ENCODE data around the gene KCNQ2.
A peak's percentile ranks its signal among the peaks of the same experiment; 100 is the strongest.

Gene KCNQ2

DNA sequence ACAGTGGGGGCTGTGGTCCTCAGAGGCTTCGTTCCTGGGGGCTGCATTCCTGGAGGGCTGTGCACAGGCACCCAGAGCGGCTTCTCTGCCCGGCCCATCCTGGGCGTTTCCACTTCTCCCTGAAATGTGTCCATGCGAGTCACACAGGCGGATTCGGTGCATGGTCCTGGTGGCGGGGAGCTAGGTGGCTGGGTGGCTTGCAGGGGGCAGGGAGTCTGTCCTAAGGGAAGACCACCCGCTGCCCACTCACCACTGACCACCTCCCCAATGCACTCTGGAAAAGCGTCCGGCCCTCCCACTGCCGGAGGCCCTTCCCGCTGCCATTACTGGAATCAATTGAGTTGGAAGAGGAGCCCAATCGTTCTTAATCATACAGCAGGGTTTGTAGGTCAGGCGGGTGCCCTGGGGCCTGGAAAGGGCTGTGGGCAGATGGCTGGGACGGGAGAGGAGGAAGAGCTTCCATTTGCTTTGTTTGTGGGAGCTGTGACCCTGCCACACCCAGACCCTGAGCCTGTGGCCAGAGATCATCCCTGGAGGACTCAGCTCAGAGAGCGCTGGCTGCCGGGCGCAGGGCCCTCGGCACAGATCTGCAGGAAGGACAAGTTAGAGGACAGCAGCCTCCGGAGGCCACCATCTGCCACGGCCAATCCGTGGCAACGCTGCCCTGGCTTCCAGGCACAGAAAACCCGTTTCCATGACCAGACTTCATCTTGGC, 117.7 kb downstream of the KCNQ2 start:
- H3K36me3 ChIP-seq (replicated peaks in 1 of 2; ENCODE audit: control insufficient read depth in 2 of 2, insufficient read depth in 2 of 2, low read length in 2 of 2), result no peaks in the 10 kb centered on the region
- H2BK12ac ChIP-seq (ENCODE audit: low read length), result peak overlapping the region; percentile 6
- H4K8ac ChIP-seq (ENCODE audit: low read depth, low read length), result no peak overlapping the region
- peak overlapping the region; percentile 44 for H3K18ac ChIP-seq (ENCODE audit: low read length)
- no peak overlapping the region for H2BK5ac ChIP-seq (ENCODE audit: low read length)
- no peak overlapping the region for H3K4me2 ChIP-seq (ENCODE audit: insufficient read depth, low read length, poor library complexity, severe bottlenecking)
- H3K4ac ChIP-seq (ENCODE audit: low read length), result no peak overlapping the region
- H2AFZ ChIP-seq (ENCODE audit: low read length), result no peak overlapping the region
- no peak overlapping the region for H3K23ac ChIP-seq (ENCODE audit: low read depth, low read length, poor library complexity)
- peaks cover 0 to 26% (median 7%) of the 10 kb centered on the region in 3 experiments for H3K27me3 ChIP-seq (ENCODE audit: control insufficient read depth in 3 of 3, insufficient read depth in 3 of 3, low read depth in 1 of 3, low read length in 3 of 3)
- H3K79me1 ChIP-seq (ENCODE audit: low read depth, low read length), result peaks cover 5% of the 10 kb centered on the region
- DNase-seq (ENCODE audit: low spot score), result no peak
- H3K27ac ChIP-seq (replicated peaks; ENCODE audit: low read length), result no peak overlapping the region
- no peak overlapping the region for H4K91ac ChIP-seq (ENCODE audit: low read depth, low read length, poor library complexity)
- H2BK15ac ChIP-seq (ENCODE audit: low read length), result peak overlapping the region; percentile 15
- no peak overlapping the region for H2BK120ac ChIP-seq (ENCODE audit: low read depth, low read length)
- H2AK5ac ChIP-seq (ENCODE audit: low read depth, low read length), result peak overlapping the region; percentile 88
- H3K9me3 ChIP-seq (replicated peaks in 1 of 2; ENCODE audit: control insufficient read depth in 2 of 2, insufficient read depth in 1 of 2, low read depth in 1 of 2, low read length in 2 of 2), result peaks cover 2 to 3% of the 10 kb centered on the region in 2 donors
- no peak overlapping the region for H3K4me3 ChIP-seq (ENCODE audit: low read length in 2 of 2)
- peak overlapping the region; percentile 82 for H3K14ac ChIP-seq (ENCODE audit: low read length)
- peaks cover 6 to 9% of the 10 kb centered on the region in 2 donors for H3K4me1 ChIP-seq (ENCODE audit: control insufficient read depth in 2 of 2, insufficient read depth in 1 of 2, low read depth in 1 of 2, low read length in 2 of 2)
- WGBS, 2 donors (ENCODE audit: extremely low coverage in 2 of 2, insufficient read length in 2 of 2, insufficient replicate concordance in 1 of 2), result no CpG with 5 or more reads among the region's 25 CpGs
- H3K9ac ChIP-seq (ENCODE audit: low read depth, low read length, poor library complexity), result no peak overlapping the region

DNA sequence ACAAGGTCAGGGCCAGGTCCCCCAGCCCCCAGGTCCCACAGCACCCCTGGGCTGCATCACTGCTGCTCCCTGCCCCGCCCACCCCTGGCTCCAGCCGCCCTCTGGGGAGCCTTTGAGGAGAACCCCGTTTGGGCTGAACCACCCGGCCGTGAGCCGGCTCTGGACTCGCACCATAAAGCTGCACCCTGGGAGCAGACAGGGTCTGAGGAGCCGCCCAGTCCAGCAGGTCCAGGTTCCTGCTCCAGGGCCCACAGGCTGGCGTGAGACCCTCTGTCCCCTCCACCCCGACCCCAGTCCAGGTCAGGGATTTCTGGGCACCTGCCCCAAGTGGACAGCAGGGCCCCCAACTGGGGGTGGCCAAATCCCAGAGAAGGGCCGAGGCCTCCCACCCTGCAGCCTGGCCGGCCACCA, 119.6 kb downstream of the KCNQ2 start:
- Histone ChIP-seq H2BK15ac (ENCODE audit: low read length) (no peak overlapping the region), H3K4me3 (ENCODE audit: low read length in 2 of 2) (no peak overlapping the region), H3K18ac (ENCODE audit: low read length) (peak overlapping the region; percentile 44), H2BK120ac (ENCODE audit: low read depth, low read length) (no peak overlapping the region), H4K91ac (ENCODE audit: low read depth, low read length, poor library complexity) (no peak overlapping the region), H3K9ac (ENCODE audit: low read depth, low read length, poor library complexity) (no peak overlapping the region), H2AK5ac (ENCODE audit: low read depth, low read length) (peak overlapping the region; percentile 96), H3K79me1 (ENCODE audit: low read depth, low read length) (peaks cover 9% of the 10 kb centered on the region), H3K4me1 (ENCODE audit: control insufficient read depth in 2 of 2, insufficient read depth in 1 of 2, low read depth in 1 of 2, low read length in 2 of 2) (peaks cover 6 to 11% of the 10 kb centered on the region in 2 donors), H3K4me2 (ENCODE audit: insufficient read depth, low read length, poor library complexity, severe bottlenecking) (no peak overlapping the region), H3K4ac (ENCODE audit: low read length) (no peak overlapping the region), H3K36me3 (replicated peaks in 1 of 2; ENCODE audit: control insufficient read depth in 2 of 2, insufficient read depth in 2 of 2, low read length in 2 of 2) (no peaks in the 10 kb centered on the region), H2BK5ac (ENCODE audit: low read length) (no peak overlapping the region), H3K23ac (ENCODE audit: low read depth, low read length, poor library complexity) (no peak overlapping the region), H4K8ac (ENCODE audit: low read depth, low read length) (no peak overlapping the region), H2AFZ (ENCODE audit: low read length) (peak overlapping the region; percentile 59), H3K27ac (replicated peaks; ENCODE audit: low read length) (no peak overlapping the region), H3K27me3 (ENCODE audit: control insufficient read depth in 3 of 3, insufficient read depth in 3 of 3, low read depth in 1 of 3, low read length in 3 of 3) (peaks cover 0 to 11% (median 0%) of the 10 kb centered on the region in 3 experiments), H2BK12ac (ENCODE audit: low read length) (no peak overlapping the region), H3K9me3 (replicated peaks in 1 of 2; ENCODE audit: control insufficient read depth in 2 of 2, insufficient read depth in 1 of 2, low read depth in 1 of 2, low read length in 2 of 2) (peaks cover 2 to 3% of the 10 kb centered on the region in 2 donors), H3K14ac (ENCODE audit: low read length) (no peak overlapping the region)
- DNase-seq (ENCODE audit: low spot score), result no peak
- WGBS, 2 donors (ENCODE audit: extremely low coverage in 2 of 2, insufficient read length in 2 of 2, insufficient replicate concordance in 1 of 2), result no CpG with 5 or more reads among the region's 12 CpGs

DNA sequence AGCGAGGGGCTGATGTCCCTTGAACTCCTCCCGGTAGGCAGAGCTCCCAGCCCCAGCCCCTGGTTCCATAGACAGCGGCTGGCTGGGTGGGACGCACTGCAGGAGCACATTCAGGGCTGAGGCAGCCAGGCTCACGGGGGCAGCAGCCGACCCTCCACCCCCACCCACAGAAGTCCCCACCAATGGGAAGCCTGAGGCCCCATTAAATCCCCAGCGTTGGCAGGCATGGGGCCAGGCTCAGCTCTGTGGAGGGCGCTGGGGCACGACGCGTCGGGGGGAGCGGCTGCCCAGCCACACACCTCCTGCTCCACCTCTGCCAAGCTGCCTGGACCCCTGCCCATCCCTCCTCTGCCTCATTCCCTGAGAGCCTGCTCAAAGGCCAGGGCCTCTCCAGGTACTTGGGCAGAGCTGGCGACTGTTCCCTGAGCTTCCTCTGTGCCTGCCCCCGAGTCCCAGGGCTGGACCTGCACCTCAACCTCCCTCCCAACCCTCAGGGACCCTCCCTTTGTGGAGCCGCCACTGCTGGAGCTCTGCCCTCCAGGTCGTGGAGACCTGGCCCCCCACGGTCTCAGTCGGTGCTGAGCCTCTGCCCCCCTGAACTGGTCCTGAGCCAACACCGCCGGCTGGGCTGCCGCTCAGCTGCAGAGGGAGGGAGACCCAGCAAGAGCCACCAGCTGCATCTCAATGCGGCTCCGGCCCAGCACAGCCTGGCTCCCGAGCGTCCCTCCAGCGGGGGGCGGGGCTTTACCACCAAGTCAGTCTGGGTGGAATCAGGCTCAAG, 120.5 kb downstream of the KCNQ2 start:
- H3K4me2 ChIP-seq (ENCODE audit: insufficient read depth, low read length, poor library complexity, severe bottlenecking), result no peak overlapping the region
- peak overlapping the region; percentile 97 for H2BK12ac ChIP-seq (ENCODE audit: low read length)
- peaks cover 0 to 3% (median 0%) of the 10 kb centered on the region in 3 experiments for H3K27me3 ChIP-seq (ENCODE audit: control insufficient read depth in 3 of 3, insufficient read depth in 3 of 3, low read depth in 1 of 3, low read length in 3 of 3)
- peak overlapping the region; percentile 70 for H2AK5ac ChIP-seq (ENCODE audit: low read depth, low read length)
- H4K8ac ChIP-seq (ENCODE audit: low read depth, low read length), result peak overlapping the region; percentile 82
- H3K14ac ChIP-seq (ENCODE audit: low read length), result peak overlapping the region; percentile 56
- H2BK120ac ChIP-seq (ENCODE audit: low read depth, low read length), result no peak overlapping the region
- no peaks in the 10 kb centered on the region for H3K36me3 ChIP-seq (replicated peaks in 1 of 2; ENCODE audit: control insufficient read depth in 2 of 2, insufficient read depth in 2 of 2, low read length in 2 of 2)
- H3K4ac ChIP-seq (ENCODE audit: low read length), result no peak overlapping the region
- H2AFZ ChIP-seq (ENCODE audit: low read length), result peak overlapping the region; percentile 59
- no peak overlapping the region for H3K27ac ChIP-seq (replicated peaks; ENCODE audit: low read length)
- H4K91ac ChIP-seq (ENCODE audit: low read depth, low read length, poor library complexity), result no peak overlapping the region
- H3K79me1 ChIP-seq (ENCODE audit: low read depth, low read length), result peaks cover 11% of the 10 kb centered on the region
- H2BK5ac ChIP-seq (ENCODE audit: low read length), result no peak overlapping the region
- H2BK15ac ChIP-seq (ENCODE audit: low read length), result no peak overlapping the region
- peak overlapping the region; percentile 70 for H3K9ac ChIP-seq (ENCODE audit: low read depth, low read length, poor library complexity)
- peak overlapping the region; percentile 95 for H3K23ac ChIP-seq (ENCODE audit: low read depth, low read length, poor library complexity)
- peaks cover 2 to 3% of the 10 kb centered on the region in 2 donors for H3K9me3 ChIP-seq (replicated peaks in 1 of 2; ENCODE audit: control insufficient read depth in 2 of 2, insufficient read depth in 1 of 2, low read depth in 1 of 2, low read length in 2 of 2)
- H3K18ac ChIP-seq (ENCODE audit: low read length), result peak overlapping the region; percentile 93
- no peak overlapping the region for H3K4me3 ChIP-seq (ENCODE audit: low read length in 2 of 2)
- peaks cover 6 to 15% of the 10 kb centered on the region in 2 donors for H3K4me1 ChIP-seq (ENCODE audit: control insufficient read depth in 2 of 2, insufficient read depth in 1 of 2, low read depth in 1 of 2, low read length in 2 of 2)
- no CpG with 5 or more reads among the region's 28 CpGs for WGBS, 2 donors (ENCODE audit: extremely low coverage in 2 of 2, insufficient read length in 2 of 2, insufficient replicate concordance in 1 of 2)
- no peak for DNase-seq (ENCODE audit: low spot score)

DNA sequence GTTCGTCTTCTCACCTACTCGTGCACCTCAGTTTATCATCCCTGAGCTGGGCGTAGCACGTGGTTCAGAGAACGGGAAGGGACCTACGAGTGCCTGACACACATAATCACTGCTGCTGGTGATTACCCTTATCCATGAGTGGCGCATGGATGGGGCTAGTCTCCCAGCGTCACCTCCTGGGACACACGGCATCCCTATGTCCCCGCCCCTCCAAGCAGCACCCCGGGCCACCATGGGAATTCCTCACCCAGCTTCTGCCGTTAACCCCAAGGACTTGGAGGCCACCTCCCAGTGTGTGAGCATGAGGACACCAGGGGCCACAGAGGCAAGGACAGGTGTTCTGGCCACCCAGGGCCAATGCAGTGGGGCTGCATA, 121.1 kb downstream of the KCNQ2 start:
- H3K27ac ChIP-seq (replicated peaks; ENCODE audit: low read length), result no peak overlapping the region
- peaks cover 0 to 3% (median 0%) of the 10 kb centered on the region in 3 experiments for H3K27me3 ChIP-seq (ENCODE audit: control insufficient read depth in 3 of 3, insufficient read depth in 3 of 3, low read depth in 1 of 3, low read length in 3 of 3)
- peak overlapping the region; percentile 88 for H2AK5ac ChIP-seq (ENCODE audit: low read depth, low read length)
- peak overlapping the region; percentile 95 for H3K23ac ChIP-seq (ENCODE audit: low read depth, low read length, poor library complexity)
- H2BK12ac ChIP-seq (ENCODE audit: low read length), result peak overlapping the region; percentile 97
- H2BK120ac ChIP-seq (ENCODE audit: low read depth, low read length), result no peak overlapping the region
- no peak overlapping the region for H2AFZ ChIP-seq (ENCODE audit: low read length)
- peak overlapping the region; percentile 93 for H3K18ac ChIP-seq (ENCODE audit: low read length)
- no peaks in the 10 kb centered on the region for H3K36me3 ChIP-seq (replicated peaks in 1 of 2; ENCODE audit: control insufficient read depth in 2 of 2, insufficient read depth in 2 of 2, low read length in 2 of 2)
- no peak overlapping the region for H4K8ac ChIP-seq (ENCODE audit: low read depth, low read length)
- H3K4me1 ChIP-seq (ENCODE audit: control insufficient read depth in 2 of 2, insufficient read depth in 1 of 2, low read depth in 1 of 2, low read length in 2 of 2), result peaks cover 6 to 15% of the 10 kb centered on the region in 2 donors
- peak overlapping the region in 1 of 2 donors; percentile 67 for H3K4me3 ChIP-seq (ENCODE audit: low read length in 2 of 2)
- H3K14ac ChIP-seq (ENCODE audit: low read length), result peak overlapping the region; percentile 31
- H3K4me2 ChIP-seq (ENCODE audit: insufficient read depth, low read length, poor library complexity, severe bottlenecking), result no peak overlapping the region
- no peak overlapping the region for H3K4ac ChIP-seq (ENCODE audit: low read length)
- WGBS, 2 donors (ENCODE audit: extremely low coverage in 2 of 2, insufficient read length in 2 of 2, insufficient replicate concordance in 1 of 2), result no CpG with 5 or more reads among the region's 12 CpGs
- no peak for DNase-seq (ENCODE audit: low spot score)
- H2BK15ac ChIP-seq (ENCODE audit: low read length), result peak overlapping the region; percentile 37
- peak overlapping the region; percentile 72 for H4K91ac ChIP-seq (ENCODE audit: low read depth, low read length, poor library complexity)
- peaks cover 11% of the 10 kb centered on the region for H3K79me1 ChIP-seq (ENCODE audit: low read depth, low read length)
- peaks cover 2 to 3% of the 10 kb centered on the region in 2 donors for H3K9me3 ChIP-seq (replicated peaks in 1 of 2; ENCODE audit: control insufficient read depth in 2 of 2, insufficient read depth in 1 of 2, low read depth in 1 of 2, low read length in 2 of 2)
- H3K9ac ChIP-seq (ENCODE audit: low read depth, low read length, poor library complexity), result no peak overlapping the region
- no peak overlapping the region for H2BK5ac ChIP-seq (ENCODE audit: low read length)

Data from neuronal stem cell (in vitro differentiated cells).